ENCODE results near the gene SNORC. TPM values are rescaled to one million over a fixed set of nuclear protein-coding genes. Genes with fewer than 3 reads are reported as not detected.

The SNORC gene
- total RNA-seq, 6 experiments from 2014 or later = 2.0 to 14.5 (median 9.1) TPM

- TF ChIP-seq CTCF (IDR thresholded peaks at IDR 0.05) (no peak), POLR2A (IDR thresholded peaks at IDR 0.05) (no peak)
- Histone ChIP-seq H3K4me1 (no peaks in the 10 kb centered on the region), H3K27ac (no peak overlapping the region), H3K27me3 (no peaks in the 10 kb centered on the region), H3K4me3 (no peak overlapping the region), H3K9me3 (no peaks in the 10 kb centered on the region), H3K36me3 (peaks cover 0 to 8% (median 1%) of the 10 kb centered on the region in 4 donors)
- intact Hi-C loops (cut with DNase I) = no loop called here
- ATAC-seq (no peak), DNase-seq (no peak)
- WGBS (ENCODE audit: insufficient coverage, low coverage, low lambda C conversion rate, missing lambda C conversion rate) = 85% methylated on average over 9 of the region's 11 CpGs
These were observed 13.9 kb downstream of the SNORC start for GRCh38 chr2:232884001-232884421.

GRCh38 chr2:232884549-232885263, 14.6 kb downstream of the SNORC start:
- Histone ChIP-seq H3K27ac (no peak overlapping the region), H3K27me3 (no peaks in the 10 kb centered on the region), H3K4me1 (no peaks in the 10 kb centered on the region), H3K9me3 (no peaks in the 10 kb centered on the region), H3K36me3 (peaks cover 0 to 8% (median 1%) of the 10 kb centered on the region in 4 donors), H3K4me3 (no peak overlapping the region)
- 100% methylated on average over 2 of the region's 27 CpGs for WGBS (ENCODE audit: insufficient coverage, low coverage, low lambda C conversion rate, missing lambda C conversion rate)
- TF ChIP-seq POLR2A (IDR thresholded peaks at IDR 0.05) (no peak), CTCF (IDR thresholded peaks at IDR 0.05) (no peak)
- intact Hi-C loops (cut with DNase I) = no loop called here
- ATAC-seq (no peak), DNase-seq (peak in 1 of 3 donors; percentile 45)

GRCh38 chr2:232885264-232885961, 15.3 kb downstream of the SNORC start:
- TF ChIP-seq CTCF (IDR thresholded peaks at IDR 0.05) (no peak), POLR2A (IDR thresholded peaks at IDR 0.05) (no peak)
- Histone ChIP-seq H3K27me3 (no peaks in the 10 kb centered on the region), H3K4me1 (no peaks in the 10 kb centered on the region), H3K9me3 (no peaks in the 10 kb centered on the region), H3K36me3 (peaks cover 0 to 8% (median 1%) of the 10 kb centered on the region in 4 donors), H3K4me3 (no peak overlapping the region), H3K27ac (no peak overlapping the region)
- no peak for DNase-seq
- ATAC-seq = no peak
- WGBS (ENCODE audit: insufficient coverage, low coverage, low lambda C conversion rate, missing lambda C conversion rate) = no CpG with 5 or more reads among the region's 25 CpGs
- intact Hi-C loops (cut with DNase I) = no loop called here

- no peak for TF ChIP-seq POLR2A (IDR thresholded peaks at IDR 0.05)
- TF ChIP-seq CTCF (IDR thresholded peaks at IDR 0.05) = no peak
- intact Hi-C loops (cut with DNase I) = no loop called here
- Histone ChIP-seq H3K9me3 (no peaks in the 10 kb centered on the region), H3K36me3 (peaks cover 0 to 8% (median 1%) of the 10 kb centered on the region in 4 donors), H3K4me3 (no peak overlapping the region), H3K27me3 (no peaks in the 10 kb centered on the region), H3K27ac (no peak overlapping the region), H3K4me1 (no peaks in the 10 kb centered on the region)
- DNase-seq (peak in 1 of 3 donors; percentile 27), ATAC-seq (no peak)
- 91% methylated on average over 5 of the region's 11 CpGs for WGBS (ENCODE audit: insufficient coverage, low coverage, low lambda C conversion rate, missing lambda C conversion rate)
These were observed 16.1 kb downstream of the SNORC start for GRCh38 chr2:232886176-232886575.

Measured in right lobe of liver (tissue), 6 donors.